ENCODE results near the gene ABHD12B. TPM values are rescaled to one million over a fixed set of nuclear protein-coding genes. Genes with fewer than 3 reads are reported as not detected.

Gene ABHD12B, protein sequence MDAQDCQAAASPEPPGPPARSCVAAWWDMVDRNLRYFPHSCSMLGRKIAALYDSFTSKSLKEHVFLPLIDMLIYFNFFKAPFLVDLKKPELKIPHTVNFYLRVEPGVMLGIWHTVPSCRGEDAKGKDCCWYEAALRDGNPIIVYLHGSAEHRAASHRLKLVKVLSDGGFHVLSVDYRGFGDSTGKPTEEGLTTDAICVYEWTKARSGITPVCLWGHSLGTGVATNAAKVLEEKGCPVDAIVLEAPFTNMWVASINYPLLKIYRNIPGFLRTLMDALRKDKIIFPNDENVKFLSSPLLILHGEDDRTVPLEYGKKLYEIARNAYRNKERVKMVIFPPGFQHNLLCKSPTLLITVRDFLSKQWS
- total RNA-seq (not detected), total RNA-seq (0 to 0.13 (median 0) reads per million in 29 experiments)
- not detected for total RNA-seq (2013)

GRCh38 chr14:50871914-50872732 lies at the start of gene ABHD12B:
Gene ABHD12B, plus strand, starts transcription at chr14:50872053. Its CDS starts 122 bp downstream, at chr14:50872175.
- ChIA-PET POLR2A (interaction anchor here in 1 of 2 donors (0.5 kb wide), 1 partner anchor 12 kb away, joined by 9 read pairs; no protein-coding TSS in a partner anchor), CTCF (no interaction called here)
- Mint-ChIP-seq H3K4me3 (peak within 1 kb of the TSS in 1 of 3 donors; percentile 55), H3K36me3 (no peaks in the 10 kb centered on the region), H3K4me1 (peaks cover 34 to 46% (median 45%) of the 10 kb centered on the region in 3 donors), H3K9me3 (no peaks in the 10 kb centered on the region), H3K27me3 (peaks cover 59 to 60% of the 10 kb centered on the region in 2 donors), H3K27ac (peak within 1 kb of the TSS in 1 of 2 donors; percentile 2)
- no peak for ATAC-seq (replicated peaks in 1 of 4)
- peaks cover 11 to 23% of the 10 kb centered on the region in 2 experiments for H3K4me1 ChIP-seq (ENCODE audit: control insufficient read depth in 1 of 2, extremely low read depth in 1 of 2, insufficient read depth in 2 of 2, low read length in 2 of 2)
- no peaks in the 10 kb centered on the region for H3K9me3 ChIP-seq
- DNase-seq = no peak
- peak within 1 kb of the TSS in 1 of 2 donors; percentile 11 for H3K4me3 ChIP-seq (ENCODE audit: control insufficient read depth in 1 of 2, extremely low read depth in 1 of 2, low read length in 1 of 2)
- no peak within 1 kb of the TSS for H3K27ac ChIP-seq (ENCODE audit: low read length)
- H3K36me3 ChIP-seq (ENCODE audit: control insufficient read depth in 2 of 2, extremely low read depth in 1 of 2, insufficient read depth in 1 of 2, low read length in 1 of 2) = no peaks in the 10 kb centered on the region
- H3K27me3 ChIP-seq (replicated peaks in 1 of 2; ENCODE audit: control insufficient read depth in 2 of 2, extremely low read depth in 1 of 2, insufficient read depth in 2 of 2, low read length in 1 of 2) = peaks cover 8 to 30% of the 10 kb centered on the region in 2 experiments
- WGBS (ENCODE audit: insufficient coverage) = 20% methylated on average over 54 of the region's 63 CpGs

GRCh38 chr14:50822501-50823042 lies 49.3 kb upstream of the ABHD12B start:
- peaks cover 6 to 11% of the 10 kb centered on the region in 2 donors for H3K36me3 ChIP-seq (ENCODE audit: control insufficient read depth in 2 of 2, extremely low read depth in 1 of 2, insufficient read depth in 1 of 2, low read length in 1 of 2)
- WGBS (ENCODE audit: insufficient coverage) = 79% methylated on average over 5 of the region's 11 CpGs
- peak in 1 of 35 experiments; percentile 28 for DNase-seq
- H3K27ac ChIP-seq (ENCODE audit: low read length) = peak overlapping the region; percentile 76
- Mint-ChIP-seq H3K4me3 (peak overlapping the region; percentile 68 to 85 (median 70)), H3K4me1 (peaks cover 78 to 90% (median 88%) of the 10 kb centered on the region in 3 donors), H3K9me3 (no peaks in the 10 kb centered on the region), H3K27ac (peak overlapping the region; percentile 96 to 97), H3K36me3 (peaks cover 29% of the 10 kb centered on the region), H3K27me3 (no peaks in the 10 kb centered on the region)
- ATAC-seq (replicated peaks in 1 of 4) = peak; percentile 37 to 66 (median 57)
- ChIA-PET CTCF (interaction anchor here (0.6 to 5.4 kb wide), 8 partner anchors 14 to 46 kb away, joined by 3 to 38 read pairs (median 4); no protein-coding TSS in a partner anchor), POLR2A (interaction anchor here (0.7 to 1.2 kb wide), 4 partner anchors 9 to 930 kb away, joined by 3 to 4 read pairs (median 4); partner anchors contain the start of gene NIN (in 1 of the 2))
- peaks cover 63 to 66% of the 10 kb centered on the region in 2 experiments for H3K4me1 ChIP-seq (ENCODE audit: control insufficient read depth in 1 of 2, extremely low read depth in 1 of 2, insufficient read depth in 2 of 2, low read length in 2 of 2)
- no peaks in the 10 kb centered on the region for H3K27me3 ChIP-seq (replicated peaks in 1 of 2; ENCODE audit: control insufficient read depth in 2 of 2, extremely low read depth in 1 of 2, insufficient read depth in 2 of 2, low read length in 1 of 2)
- H3K4me3 ChIP-seq (ENCODE audit: control insufficient read depth in 1 of 2, extremely low read depth in 1 of 2, low read length in 1 of 2) = peak overlapping the region in 1 of 2 donors; percentile 42
- H3K9me3 ChIP-seq = no peaks in the 10 kb centered on the region

DNA sequence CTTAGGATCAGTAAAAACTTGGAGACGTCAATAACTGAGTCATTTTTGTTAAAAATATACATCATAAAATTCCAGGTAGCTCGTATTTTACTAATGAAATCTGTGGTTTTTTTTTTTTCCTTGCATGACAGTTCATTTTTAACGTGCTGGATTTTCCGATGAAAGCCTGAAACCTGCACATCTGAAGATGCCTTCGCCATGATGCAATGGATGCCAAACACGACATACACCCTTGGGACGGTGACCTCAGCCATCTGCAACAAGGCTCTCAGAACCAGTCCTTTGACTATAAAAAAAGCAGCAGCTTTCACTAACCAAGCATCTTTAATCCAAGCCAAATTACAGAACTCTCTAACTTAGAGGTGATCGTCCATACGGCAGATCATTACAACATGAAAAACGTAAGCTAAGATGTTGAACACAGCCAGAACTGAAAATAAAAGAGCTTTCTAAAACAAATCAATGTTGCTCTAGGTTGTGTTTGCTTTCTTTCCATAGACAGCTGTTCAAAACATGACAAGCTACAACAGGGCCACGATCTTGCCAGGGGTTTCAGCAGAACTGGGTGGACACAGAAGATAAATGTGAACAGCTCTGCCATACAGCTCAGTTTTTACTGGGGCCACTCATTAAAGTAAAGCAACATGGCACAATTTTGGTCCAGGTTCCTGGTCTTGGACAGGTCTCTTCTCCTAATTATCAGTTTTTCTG lies 48.6 kb upstream of the ABHD12B start:
- H3K4me1 Mint-ChIP-seq = peaks cover 80 to 94% (median 92%) of the 10 kb centered on the region in 3 donors
- H3K4me3 Mint-ChIP-seq = peak overlapping the region; percentile 68 to 85 (median 70)
- peaks cover 29% of the 10 kb centered on the region for H3K36me3 Mint-ChIP-seq
- peaks cover 6 to 11% of the 10 kb centered on the region in 2 donors for H3K36me3 ChIP-seq (ENCODE audit: control insufficient read depth in 2 of 2, extremely low read depth in 1 of 2, insufficient read depth in 1 of 2, low read length in 1 of 2)
- H3K27ac ChIP-seq (ENCODE audit: low read length) = peak overlapping the region; percentile 76
- peak overlapping the region in 1 of 2 donors; percentile 32 for H3K4me3 ChIP-seq (ENCODE audit: control insufficient read depth in 1 of 2, extremely low read depth in 1 of 2, low read length in 1 of 2)
- ATAC-seq (replicated peaks in 1 of 4) (peak in 1 of 4 experiments; percentile 21), DNase-seq (peak in 1 of 35 experiments; percentile 26)
- no peaks in the 10 kb centered on the region for H3K27me3 ChIP-seq (replicated peaks in 1 of 2; ENCODE audit: control insufficient read depth in 2 of 2, extremely low read depth in 1 of 2, insufficient read depth in 2 of 2, low read length in 1 of 2)
- H3K27ac Mint-ChIP-seq = peak overlapping the region; percentile 96 to 97
- no peaks in the 10 kb centered on the region for H3K9me3 Mint-ChIP-seq
- H3K4me1 ChIP-seq (ENCODE audit: control insufficient read depth in 1 of 2, extremely low read depth in 1 of 2, insufficient read depth in 2 of 2, low read length in 2 of 2) = peaks cover 62 to 70% of the 10 kb centered on the region in 2 experiments
- H3K9me3 ChIP-seq = no peaks in the 10 kb centered on the region
- WGBS (ENCODE audit: insufficient coverage) = 65% methylated on average over 6 of the region's 11 CpGs
- no peaks in the 10 kb centered on the region for H3K27me3 Mint-ChIP-seq
- ChIA-PET CTCF (interaction anchor here (0.5 to 5.4 kb wide), 13 partner anchors 13 to 1179 kb away, joined by 3 to 38 read pairs (median 4); no protein-coding TSS in a partner anchor), POLR2A (interaction anchor here (0.6 to 1.2 kb wide), 4 partner anchors 34 to 931 kb away, joined by 3 to 4 read pairs (median 4); no protein-coding TSS in a partner anchor)

- Histone ChIP-seq H3K9me3 (no peaks in the 10 kb centered on the region), H3K27me3 (replicated peaks in 1 of 2; ENCODE audit: control insufficient read depth in 2 of 2, extremely low read depth in 1 of 2, insufficient read depth in 2 of 2, low read length in 1 of 2) (no peaks in the 10 kb centered on the region), H3K36me3 (ENCODE audit: control insufficient read depth in 2 of 2, extremely low read depth in 1 of 2, insufficient read depth in 1 of 2, low read length in 1 of 2) (peaks cover 6 to 11% of the 10 kb centered on the region in 2 donors), H3K4me1 (ENCODE audit: control insufficient read depth in 1 of 2, extremely low read depth in 1 of 2, insufficient read depth in 2 of 2, low read length in 2 of 2) (peaks cover 65 to 73% of the 10 kb centered on the region in 2 experiments), H3K27ac (ENCODE audit: low read length) (peak overlapping the region; percentile 76), H3K4me3 (ENCODE audit: control insufficient read depth in 1 of 2, extremely low read depth in 1 of 2, low read length in 1 of 2) (peak overlapping the region; percentile 20 to 32)
- POLR2A ChIA-PET = interaction anchor here (0.6 to 1.2 kb wide), 2 partner anchors 33 to 36 kb away, joined by 3 to 4 read pairs; no protein-coding TSS in a partner anchor
- no peaks in the 10 kb centered on the region for H3K9me3 Mint-ChIP-seq
- 41% methylated on average over 2 of the region's 10 CpGs for WGBS (ENCODE audit: insufficient coverage)
- H3K36me3 Mint-ChIP-seq = peaks cover 24% of the 10 kb centered on the region
- H3K4me3 Mint-ChIP-seq = peak overlapping the region; percentile 68 to 85 (median 70)
- ATAC-seq (replicated peaks in 1 of 4) (peak in 1 of 4 experiments; percentile 33), DNase-seq (peak in 3 of 35 experiments; percentile 5 to 31 (median 11))
- H3K27ac Mint-ChIP-seq = peak overlapping the region; percentile 96 to 97
- CTCF ChIA-PET = interaction anchor here (0.5 to 5.4 kb wide), 12 partner anchors 14 to 1180 kb away, joined by 3 to 38 read pairs (median 4); no protein-coding TSS in a partner anchor
- no peaks in the 10 kb centered on the region for H3K27me3 Mint-ChIP-seq
- H3K4me1 Mint-ChIP-seq = peaks cover 88 to 95% (median 95%) of the 10 kb centered on the region in 3 donors
Measured at GRCh38 chr14:50823762-50824636, 47.9 kb upstream of the ABHD12B start.

DNA sequence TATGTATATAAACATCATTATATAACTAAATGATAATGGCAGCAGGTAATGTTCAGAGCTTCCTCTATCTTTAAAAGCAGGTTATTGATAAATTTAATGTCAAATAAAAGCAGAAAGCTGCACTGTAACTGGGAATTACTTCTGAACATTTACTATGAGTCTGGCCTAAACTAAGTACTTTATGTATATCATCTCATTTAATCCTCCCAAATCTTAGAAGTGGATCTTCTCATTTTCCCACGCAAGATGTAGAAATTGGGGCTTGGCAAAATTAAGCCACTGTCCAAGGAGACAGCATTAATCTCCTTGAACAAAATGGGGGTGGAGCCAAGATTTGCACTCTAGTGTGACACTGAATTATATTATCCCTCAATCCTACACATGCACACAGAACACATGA lies 46.5 kb upstream of the ABHD12B start:
- Mint-ChIP-seq H3K27me3 (no peaks in the 10 kb centered on the region), H3K4me3 (peak overlapping the region in 1 of 3 donors; percentile 85), H3K9me3 (no peaks in the 10 kb centered on the region), H3K27ac (peak overlapping the region; percentile 96 to 97), H3K36me3 (peaks cover 15% of the 10 kb centered on the region), H3K4me1 (peaks cover 87 to 92% (median 91%) of the 10 kb centered on the region in 3 donors)
- DNase-seq = no peak
- Histone ChIP-seq H3K27ac (ENCODE audit: low read length) (peak overlapping the region; percentile 76), H3K27me3 (replicated peaks in 1 of 2; ENCODE audit: control insufficient read depth in 2 of 2, extremely low read depth in 1 of 2, insufficient read depth in 2 of 2, low read length in 1 of 2) (no peaks in the 10 kb centered on the region), H3K36me3 (ENCODE audit: control insufficient read depth in 2 of 2, extremely low read depth in 1 of 2, insufficient read depth in 1 of 2, low read length in 1 of 2) (peaks cover 6 to 9% of the 10 kb centered on the region in 2 donors), H3K4me3 (ENCODE audit: control insufficient read depth in 1 of 2, extremely low read depth in 1 of 2, low read length in 1 of 2) (no peak overlapping the region), H3K9me3 (no peaks in the 10 kb centered on the region), H3K4me1 (ENCODE audit: control insufficient read depth in 1 of 2, extremely low read depth in 1 of 2, insufficient read depth in 2 of 2, low read length in 2 of 2) (peaks cover 63 to 68% of the 10 kb centered on the region in 2 experiments)
- ATAC-seq (replicated peaks in 1 of 4) = no peak
- ChIA-PET CTCF (interaction anchor here in 1 of 2 donors (1.0 kb wide), 1 partner anchor 33 kb away, joined by 3 read pairs; no protein-coding TSS in a partner anchor), POLR2A (interaction anchor here in 1 of 2 donors (0.7 kb wide), 1 partner anchor 822 kb away, joined by 4 read pairs; no protein-coding TSS in a partner anchor)
- no CpG with 5 or more reads among the region's 1 CpG for WGBS (ENCODE audit: insufficient coverage)
